AG09319 (cell line): ENCODE results near the gene ALG3.

ENCODE experiments used
- DNase-seq: peaks from one replicate; pipeline ENCODE4 v3.0.0-alpha.2; 2010; ENCODE audit warnings: low read depth; ENCODE audit errors: extremely low read depth
- TF ChIP-seq, protein P1 (sequence below): IDR thresholded peaks from 2 replicates; pipeline ENCODE4 v1.5.1; 2011; ENCODE audit warnings: low read depth, mild to moderate bottlenecking, inconsistent platforms, low read length, moderate library complexity

ALG3 gene

DNA sequence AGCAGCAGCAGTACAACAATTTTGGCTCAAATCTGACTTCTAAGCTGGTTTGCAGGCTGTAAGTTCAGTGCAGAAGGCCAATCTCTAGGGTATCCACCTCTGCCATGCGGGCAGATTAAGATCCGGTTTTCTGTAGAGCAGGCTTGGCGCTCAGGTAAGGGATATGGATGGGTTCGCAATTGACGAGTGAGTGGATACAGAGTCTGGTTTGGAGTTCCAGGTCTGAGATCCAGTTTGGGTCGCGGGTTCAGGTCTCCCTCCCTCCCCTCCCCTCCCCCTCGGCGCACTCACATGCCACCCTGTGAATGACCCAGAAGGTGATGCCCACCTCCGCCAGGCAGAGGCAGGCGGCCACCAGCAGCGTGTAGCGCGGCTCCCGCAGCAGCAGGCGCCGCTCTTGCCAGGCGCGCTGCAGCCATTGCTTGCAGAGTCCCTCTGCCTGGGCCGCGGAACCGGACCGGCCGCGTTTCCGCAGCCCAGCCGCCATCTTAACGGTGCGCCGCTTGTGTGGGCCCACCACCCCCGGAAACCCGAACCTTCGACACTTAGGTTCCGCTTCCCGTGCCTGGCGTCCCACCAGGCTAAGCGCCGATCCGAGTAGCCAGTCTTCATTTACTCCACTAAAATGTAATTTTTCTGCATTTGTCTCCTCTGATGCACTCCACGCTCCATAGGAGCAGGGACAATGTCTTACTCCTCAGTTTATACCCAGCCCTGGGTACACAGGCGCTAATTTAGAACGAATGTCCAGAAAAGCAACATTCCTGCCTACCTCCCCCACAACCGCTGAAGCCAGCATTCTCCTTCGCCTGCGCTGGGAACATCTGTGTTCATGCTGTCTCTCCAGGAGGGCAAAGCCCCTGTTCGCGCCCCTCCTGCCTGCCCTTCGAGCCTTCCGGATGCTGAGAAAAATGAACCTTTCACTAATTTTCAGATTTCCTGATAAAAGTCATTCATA is at the start of gene ALG3:
Gene ALG3, minus strand, starts transcription at position 509 of the 958 bp plus-strand sequence. Its CDS starts 22 bp downstream, at position 487.
- DNase-seq = peak; percentile 76
- TF ChIP-seq, protein P1, sequence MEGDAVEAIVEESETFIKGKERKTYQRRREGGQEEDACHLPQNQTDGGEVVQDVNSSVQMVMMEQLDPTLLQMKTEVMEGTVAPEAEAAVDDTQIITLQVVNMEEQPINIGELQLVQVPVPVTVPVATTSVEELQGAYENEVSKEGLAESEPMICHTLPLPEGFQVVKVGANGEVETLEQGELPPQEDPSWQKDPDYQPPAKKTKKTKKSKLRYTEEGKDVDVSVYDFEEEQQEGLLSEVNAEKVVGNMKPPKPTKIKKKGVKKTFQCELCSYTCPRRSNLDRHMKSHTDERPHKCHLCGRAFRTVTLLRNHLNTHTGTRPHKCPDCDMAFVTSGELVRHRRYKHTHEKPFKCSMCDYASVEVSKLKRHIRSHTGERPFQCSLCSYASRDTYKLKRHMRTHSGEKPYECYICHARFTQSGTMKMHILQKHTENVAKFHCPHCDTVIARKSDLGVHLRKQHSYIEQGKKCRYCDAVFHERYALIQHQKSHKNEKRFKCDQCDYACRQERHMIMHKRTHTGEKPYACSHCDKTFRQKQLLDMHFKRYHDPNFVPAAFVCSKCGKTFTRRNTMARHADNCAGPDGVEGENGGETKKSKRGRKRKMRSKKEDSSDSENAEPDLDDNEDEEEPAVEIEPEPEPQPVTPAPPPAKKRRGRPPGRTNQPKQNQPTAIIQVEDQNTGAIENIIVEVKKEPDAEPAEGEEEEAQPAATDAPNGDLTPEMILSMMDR = no peak

DNA sequence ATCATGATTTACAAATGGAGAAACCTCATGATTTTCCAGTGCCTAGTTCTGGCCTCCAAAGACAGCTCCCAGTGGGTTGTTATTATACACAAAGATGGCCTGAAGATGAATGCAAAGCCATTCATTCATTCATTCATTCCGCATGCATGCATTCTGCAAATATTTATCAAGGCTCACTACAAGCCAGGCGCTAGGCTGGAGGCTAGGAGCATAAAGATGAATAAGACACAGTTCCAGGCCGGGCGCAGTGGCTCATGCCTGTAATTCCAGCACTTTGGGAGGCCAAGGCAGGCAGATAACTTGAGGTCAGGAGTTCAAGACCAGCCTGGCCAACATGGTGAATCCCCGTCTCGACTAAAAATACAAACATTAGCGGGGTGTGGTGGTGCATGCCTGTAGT is 47.9 kb upstream of the ALG3 start:
- TF ChIP-seq, protein P1 = no peak

DNA sequence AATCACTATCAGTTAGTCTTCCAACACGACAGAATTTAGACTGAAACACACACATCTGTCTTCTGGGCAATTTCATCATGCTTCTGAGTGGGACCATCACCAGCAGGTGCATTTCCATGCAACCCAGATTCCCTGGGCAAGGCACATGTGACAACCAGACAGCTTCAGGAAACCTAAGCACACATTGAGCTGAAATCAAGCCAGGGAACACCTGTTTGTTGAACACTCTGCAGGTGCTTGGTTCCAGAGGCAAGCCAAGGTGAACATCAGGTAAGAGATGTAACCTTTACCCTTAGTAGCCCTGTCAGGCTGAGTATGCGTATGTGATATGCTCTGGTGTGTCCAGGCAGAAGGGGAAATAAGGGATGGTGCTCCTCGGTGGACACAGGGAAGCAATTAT is 47.0 kb upstream of the ALG3 start:
- no peak for DNase-seq
- TF ChIP-seq, protein P1 = no peak

More for the DNA sequence above, 47.9 kb upstream of the ALG3 start:
- no peak for DNase-seq

DNA sequence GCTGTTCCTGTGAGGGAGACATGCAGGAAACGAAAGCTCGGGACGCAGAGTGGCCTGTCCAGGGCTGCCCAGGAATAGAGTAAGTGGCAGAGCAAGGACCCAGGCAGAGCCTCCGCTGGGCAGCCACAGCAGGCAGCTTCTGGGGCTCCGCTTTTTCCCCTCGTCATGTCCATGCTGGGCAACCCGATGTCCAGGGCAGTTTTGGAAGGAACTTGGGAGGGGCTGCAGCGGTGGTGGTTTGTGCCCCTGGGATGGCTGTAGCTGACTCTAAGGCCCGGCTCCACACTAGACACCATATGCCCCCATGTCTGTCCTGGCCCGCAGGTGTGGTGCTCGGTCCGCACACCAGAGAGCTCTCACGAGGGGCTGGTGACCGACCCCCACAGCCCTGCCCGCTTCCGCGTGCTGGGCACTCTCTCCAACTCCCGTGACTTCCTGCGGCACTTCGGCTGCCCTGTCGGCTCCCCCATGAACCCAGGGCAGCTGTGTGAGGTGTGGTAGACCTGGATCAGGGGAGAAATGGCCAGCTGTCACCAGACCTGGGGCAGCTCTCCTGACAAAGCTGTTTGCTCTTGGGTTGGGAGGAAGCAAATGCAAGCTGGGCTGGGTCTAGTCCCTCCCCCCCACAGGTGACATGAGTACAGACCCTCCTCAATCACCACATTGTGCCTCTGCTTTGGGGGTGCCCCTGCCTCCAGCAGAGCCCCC is 43.1 kb upstream of the ALG3 start:
- DNase-seq = no peak
- TF ChIP-seq, protein P1 = no peak

DNA sequence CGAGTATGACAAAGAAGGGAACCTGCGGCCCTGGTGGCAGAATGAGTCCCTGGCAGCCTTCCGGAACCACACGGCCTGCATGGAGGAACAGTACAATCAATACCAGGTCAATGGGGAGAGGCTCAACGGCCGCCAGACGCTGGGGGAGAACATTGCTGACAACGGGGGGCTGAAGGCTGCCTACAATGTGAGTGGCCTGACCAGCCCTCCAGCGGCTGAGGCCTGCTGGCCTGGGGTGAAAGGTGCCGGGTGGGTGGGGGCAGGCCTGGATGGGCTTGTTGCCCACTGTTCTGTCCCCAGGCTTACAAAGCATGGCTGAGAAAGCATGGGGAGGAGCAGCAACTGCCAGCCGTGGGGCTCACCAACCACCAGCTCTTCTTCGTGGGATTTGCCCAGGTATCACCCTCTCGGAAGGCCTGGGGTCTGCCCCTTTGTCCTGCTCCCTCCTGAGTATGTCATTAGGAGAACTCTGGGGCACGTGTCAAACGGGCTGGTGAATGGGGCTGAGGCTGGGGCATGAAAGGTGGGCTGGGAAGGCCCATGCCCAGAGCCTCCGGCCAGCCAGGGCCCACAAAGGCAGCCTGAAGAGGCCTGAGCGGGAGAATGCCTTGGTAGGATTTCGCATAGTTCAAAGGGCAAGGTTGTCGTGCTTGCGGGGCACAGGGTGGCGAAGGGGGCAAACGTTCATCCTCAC is 42.4 kb upstream of the ALG3 start:
- DNase-seq = no peak
- TF ChIP-seq, protein P1 = no peak

DNA sequence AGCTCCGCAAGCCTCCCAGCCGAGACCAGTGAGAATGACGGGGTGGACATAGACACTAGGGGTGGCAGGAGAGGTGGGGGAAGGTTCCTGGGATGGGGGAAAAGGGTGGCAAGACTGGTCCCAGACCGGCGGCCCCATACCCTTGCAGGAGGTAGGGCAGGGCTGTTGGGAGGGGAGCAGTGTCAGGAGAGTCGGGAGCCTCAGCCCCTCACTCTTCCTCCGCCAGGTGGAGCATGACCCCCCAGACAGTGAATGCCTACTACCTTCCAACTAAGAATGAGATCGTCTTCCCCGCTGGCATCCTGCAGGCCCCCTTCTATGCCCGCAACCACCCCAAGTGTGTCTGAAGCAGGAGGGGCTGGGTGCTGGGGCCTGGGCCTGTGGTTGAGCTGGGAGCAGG is 41.6 kb upstream of the ALG3 start:
- no peak for DNase-seq
- TF ChIP-seq, protein P1 = no peak
